ENCODE measurements around the gene MSANTD1.

Gene MSANTD1

DNA sequence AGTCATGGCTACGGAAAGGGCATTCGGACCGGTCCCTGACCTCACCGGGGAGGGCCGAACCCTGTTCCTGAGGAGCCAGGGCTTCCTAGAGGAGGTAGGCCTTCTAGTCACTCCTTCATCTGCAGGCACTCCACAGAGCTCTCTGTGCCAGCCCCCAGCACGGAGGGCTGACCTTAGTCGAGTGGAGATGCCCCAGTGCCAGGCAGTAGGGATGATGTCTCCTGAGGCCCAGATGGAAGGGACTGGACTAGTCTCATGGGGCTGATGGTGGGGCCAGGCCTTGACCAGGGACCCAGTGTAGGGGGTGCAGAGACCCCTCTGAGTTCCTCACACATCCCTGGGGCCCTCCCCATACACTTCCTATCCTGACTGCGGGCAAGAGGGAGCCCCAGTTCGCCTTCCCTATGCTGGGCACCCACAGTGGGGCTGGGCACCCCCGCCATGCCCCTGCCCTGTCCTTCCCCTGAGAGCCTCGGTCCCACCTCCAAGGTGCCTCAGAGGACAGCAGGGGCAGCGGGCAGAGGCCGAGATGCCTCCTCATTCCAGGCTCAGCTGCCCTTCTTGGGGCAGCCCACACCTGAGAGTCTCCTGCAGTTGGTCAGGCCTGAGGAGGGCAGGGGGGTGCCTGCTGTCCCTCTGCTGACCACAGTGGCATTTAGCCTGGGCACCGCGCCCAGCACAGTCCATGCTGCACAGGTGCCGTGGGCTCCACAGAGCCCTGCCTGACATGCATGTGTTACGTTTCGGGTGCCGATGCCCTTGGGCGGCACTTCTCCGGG, 1.4 kb upstream of the MSANTD1 start:
- DNase-seq (ENCODE audit: low read depth in 2 of 2): no peak

- DNase-seq (ENCODE audit: low read depth in 2 of 2): no peak
Observed at GRCh38 chr4:3248178-3248480, 830 bp upstream of the MSANTD1 start.

DNA sequence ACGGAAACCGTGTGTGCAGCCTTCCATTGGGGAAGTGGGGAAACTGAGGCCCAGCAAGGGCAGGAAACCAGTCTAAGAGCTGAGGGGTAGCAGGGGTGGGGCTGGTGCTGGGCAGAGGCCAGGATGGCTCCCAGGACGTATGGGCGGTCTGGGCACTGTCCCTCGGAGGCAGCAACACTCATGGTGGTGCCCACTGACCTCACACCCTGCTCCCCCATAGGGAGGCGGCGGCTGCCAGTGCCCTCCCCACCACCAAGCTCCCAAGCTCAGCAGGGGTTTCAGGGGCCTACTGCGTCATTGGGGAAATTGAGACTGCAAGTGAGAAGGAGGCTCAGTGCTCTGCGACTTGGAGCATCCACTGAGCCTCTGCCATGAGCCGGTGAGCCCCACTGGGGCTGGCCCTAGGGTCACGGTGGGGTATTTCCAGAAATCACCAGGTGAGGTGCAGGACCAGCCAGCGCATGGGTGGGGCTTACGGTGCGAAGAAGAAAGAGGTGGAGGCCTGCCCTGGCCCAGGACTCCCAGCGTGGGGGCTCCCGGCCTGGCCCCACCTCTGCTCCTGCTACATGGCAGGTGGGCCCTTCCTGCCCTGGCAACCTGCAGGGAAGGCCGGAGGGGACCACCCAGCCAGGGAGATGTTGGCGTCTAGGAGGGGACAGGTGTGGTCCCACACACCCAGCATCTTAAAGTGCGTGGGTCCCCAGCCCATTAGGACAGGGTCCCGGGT, 915 bp downstream of the MSANTD1 start:
- DNase-seq (ENCODE audit: low read depth in 2 of 2): no peak

GRCh38 chr4:3250438-3250955, 1.5 kb downstream of the MSANTD1 start:
- DNase-seq (ENCODE audit: low read depth in 2 of 2): no peak

DNA sequence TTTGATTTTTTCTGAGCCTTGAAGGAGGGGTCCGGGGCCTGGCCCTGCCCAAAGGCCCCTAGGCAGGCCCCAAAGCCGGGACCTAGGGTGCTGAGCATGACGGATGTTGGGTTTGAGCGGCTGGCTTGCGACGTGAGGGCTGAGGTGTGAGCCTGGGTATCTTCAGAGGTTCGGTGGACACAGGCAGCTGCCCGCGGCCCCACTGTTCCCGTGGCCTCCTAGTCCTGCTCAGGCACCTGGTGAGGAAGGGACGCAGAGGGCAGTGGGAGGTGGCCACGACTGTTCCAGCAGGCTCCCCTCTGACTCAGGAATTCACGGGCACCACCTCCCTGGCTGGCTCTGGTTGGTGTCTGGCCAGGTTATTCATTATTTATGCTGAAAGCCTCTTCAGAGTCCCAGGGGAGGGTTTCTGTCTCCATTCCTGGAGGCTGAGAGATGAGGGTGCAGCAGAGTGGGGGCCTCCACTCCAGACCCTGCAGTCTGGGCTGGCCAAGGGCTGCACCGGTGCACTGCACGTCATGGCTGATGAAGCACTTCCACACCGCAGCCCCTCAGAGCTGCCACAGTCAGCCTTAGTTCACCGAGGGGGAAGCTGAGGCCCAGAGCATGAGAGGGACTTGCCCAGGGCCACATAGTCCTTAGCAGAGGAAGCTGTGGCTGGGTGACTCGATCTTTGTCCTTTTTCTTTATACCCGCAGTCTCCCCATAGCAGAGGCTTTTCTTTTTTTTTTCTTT, 2.2 kb downstream of the MSANTD1 start:
- DNase-seq (ENCODE audit: low read depth in 2 of 2): no peak

DNA sequence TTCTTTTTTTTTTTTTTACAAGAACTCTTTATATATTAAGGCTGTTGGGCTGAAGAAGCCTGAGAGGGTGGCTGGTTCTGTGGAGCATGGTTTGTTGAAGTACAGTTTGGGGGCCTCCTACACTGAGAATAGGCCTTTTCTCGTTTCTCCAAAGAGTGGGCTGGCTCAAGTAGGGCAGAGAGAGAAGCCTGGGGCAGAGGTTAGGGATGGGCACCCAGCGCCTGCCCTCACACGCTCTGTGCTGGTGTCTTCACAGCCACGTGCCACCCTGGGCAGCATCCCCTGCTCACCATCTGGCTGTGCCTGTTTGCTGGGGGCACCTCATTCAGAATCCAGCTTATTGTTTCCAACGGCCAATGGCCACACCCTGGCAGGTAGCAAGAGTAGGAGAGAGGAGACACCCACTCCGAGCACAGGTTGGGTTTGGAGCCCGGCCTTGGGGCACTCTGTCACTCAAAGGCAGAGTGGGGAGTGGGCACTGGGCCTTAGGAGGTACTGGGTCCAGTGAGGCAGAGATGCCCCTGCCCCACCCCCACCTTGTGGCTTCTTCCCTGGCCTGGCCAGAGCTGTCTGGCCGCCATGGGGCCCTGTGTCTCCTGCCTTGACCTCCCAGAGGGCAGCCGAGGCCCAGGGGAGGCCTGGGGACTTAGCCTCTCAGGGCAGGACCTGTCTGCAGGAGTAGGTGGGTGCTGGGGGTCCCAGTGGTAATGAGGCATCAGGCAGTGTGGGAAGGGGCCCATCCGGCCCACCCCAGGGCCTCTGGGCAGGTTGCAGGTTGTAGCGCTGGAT, 2.9 kb downstream of the MSANTD1 start:
- no peak for DNase-seq (ENCODE audit: low read depth in 2 of 2)

GRCh38 chr4:3252480-3252828, 3.5 kb downstream of the MSANTD1 start:
- DNase-seq (ENCODE audit: low read depth in 2 of 2): no peak

DNA sequence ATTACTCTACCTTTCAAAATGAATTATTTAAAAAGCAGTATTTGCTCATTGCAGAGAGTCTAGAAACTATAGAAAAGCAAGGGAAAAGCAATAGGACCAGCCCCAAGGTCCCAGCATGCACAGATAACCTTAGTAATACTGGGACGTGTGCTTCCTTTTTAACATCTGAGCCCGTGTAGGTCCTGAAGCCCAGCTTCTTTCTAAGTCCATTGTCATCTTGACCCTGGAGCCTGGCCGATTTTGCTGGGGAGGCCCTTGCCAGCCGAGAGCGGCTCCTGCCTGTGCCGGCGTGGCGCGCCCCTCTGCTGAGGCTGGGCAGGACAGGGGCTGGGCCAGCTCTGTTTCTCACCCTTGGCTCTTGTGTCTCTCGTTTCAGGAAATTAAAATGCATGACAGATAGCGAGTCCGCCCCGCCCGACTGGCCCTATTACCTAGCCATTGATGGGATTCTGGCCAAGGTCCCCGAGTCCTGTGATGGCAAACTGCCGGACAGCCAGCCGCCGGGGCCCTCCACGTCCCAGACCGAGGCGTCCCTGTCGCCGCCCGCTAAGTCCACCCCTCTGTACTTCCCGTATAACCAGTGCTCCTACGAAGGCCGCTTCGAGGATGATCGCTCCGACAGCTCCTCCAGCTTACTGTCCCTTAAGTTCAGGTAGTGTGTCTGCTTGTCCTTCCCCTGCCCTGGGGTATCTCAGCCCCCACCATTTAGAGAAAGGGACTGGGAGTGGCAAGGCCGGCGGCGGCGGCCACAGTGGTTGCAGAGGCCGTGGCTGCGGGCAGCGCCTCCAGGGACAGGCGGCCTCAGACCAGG, 4.1 kb downstream of the MSANTD1 start:
- DNase-seq (ENCODE audit: low read depth in 2 of 2): no peak

GRCh38 chr4:3253808-3254207, 4.8 kb downstream of the MSANTD1 start:
- DNase-seq (ENCODE audit: low read depth in 2 of 2): no peak

DNA sequence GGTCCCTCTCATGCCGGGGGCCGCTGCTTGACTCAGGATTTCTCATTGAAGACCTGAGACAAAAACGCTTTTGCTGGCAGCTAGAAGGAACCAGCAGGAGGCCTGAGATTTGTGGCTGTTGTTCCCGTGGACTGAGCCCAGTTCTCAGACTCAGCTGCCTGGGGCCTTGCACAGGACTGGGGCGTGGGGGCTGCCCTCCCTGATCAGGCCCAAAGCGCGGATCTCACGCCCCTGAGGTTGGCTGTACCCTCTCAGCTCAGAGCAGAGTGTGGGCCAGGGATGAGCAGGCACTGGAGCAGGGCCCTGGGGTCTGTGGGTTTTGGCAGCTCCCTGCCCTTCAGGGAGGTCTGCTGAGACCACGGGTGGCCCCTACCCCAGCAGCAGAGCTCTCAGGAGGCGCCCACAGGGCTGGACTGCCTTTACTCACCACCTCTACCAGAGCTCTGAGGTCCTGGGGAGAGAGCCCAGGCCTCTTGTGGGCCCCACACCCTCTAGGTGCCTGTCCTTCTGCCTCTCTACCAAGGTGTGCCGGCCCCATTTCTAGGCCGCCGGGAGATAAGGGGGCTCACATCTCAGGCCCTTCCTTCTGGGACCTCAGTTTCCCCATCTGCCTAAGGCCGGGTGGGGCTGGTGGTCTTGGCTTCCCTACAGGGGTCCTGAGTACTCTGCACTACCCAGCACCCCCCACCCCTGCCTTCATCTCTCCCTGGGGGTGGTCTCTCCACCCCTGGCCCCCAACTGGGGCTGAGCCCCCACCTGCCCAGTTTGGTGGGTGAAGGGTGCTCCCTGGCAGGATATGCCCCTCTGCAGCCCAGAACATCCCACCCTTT, 5.6 kb downstream of the MSANTD1 start:
- DNase-seq (ENCODE audit: low read depth in 2 of 2): no peak

- no peak for DNase-seq (ENCODE audit: low read depth in 2 of 2)
Observed at GRCh38 chr4:3255611-3256186, 6.7 kb downstream of the MSANTD1 start.

DNA sequence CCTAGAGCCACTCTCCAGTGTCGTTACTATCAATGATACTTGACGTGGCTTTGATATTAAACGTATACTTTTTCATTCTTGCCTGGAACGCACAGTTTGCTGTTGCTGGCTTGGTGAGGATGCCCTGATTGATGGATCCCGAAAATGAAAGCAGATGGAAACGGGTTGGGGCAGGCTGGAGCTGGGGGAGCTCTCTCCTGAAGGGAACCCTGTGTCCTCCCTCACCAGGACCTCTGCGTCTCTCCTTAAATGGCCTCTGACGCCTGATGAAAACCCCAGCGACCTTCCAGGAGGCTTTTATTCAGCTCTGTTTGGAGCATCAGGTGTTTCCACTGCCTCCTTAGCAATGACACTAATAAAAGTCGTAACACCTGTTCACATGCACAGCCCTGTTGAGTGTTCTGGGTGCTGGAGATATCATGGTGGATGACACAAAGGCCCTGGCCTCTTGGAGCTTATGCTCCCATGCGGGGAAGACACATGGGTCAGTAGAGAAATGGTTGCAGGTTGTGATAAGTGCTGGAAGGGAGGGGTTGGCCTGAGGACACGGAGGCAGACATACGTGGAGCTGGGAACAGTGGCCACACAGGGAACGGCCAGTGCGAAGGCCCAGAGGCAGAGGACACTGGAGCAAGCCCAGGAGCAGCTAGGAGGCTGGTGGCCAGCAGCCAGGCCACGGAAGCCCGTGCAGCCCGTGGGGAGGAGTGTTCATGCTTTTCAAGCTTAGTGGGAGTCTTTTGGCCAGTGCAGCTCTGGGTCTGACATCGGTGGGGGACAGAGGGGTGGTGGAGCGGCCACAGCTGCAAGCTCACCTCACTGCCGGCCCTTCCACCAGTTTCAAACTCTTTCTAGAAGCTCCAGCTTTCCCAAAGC, 7.5 kb downstream of the MSANTD1 start:
- no peak for DNase-seq (ENCODE audit: low read depth in 2 of 2)

DNA sequence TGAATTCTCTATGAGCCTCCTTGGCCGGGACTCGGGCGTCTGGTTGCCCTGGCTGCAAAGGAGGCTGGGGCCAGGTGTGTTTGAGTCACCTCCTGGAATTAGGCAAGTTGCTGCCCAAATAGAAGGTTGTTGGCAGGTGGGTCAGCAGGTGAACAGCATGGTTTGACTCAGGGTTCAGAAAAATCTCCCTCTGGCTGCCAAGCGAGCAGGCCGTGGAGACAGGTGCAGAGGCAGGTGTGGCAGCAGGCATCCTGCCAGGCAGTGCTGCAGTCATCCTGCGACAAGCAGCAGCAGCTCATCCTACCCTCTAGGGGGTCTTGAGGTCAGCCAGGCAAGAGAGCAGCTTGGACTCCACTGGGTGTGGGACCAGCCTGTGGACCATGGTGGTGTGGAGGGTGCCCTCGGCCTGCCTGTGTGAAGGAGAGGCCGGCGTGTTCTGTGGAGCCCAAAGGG, 8.2 kb downstream of the MSANTD1 start:
- DNase-seq (ENCODE audit: low read depth in 2 of 2): no peak

DNA sequence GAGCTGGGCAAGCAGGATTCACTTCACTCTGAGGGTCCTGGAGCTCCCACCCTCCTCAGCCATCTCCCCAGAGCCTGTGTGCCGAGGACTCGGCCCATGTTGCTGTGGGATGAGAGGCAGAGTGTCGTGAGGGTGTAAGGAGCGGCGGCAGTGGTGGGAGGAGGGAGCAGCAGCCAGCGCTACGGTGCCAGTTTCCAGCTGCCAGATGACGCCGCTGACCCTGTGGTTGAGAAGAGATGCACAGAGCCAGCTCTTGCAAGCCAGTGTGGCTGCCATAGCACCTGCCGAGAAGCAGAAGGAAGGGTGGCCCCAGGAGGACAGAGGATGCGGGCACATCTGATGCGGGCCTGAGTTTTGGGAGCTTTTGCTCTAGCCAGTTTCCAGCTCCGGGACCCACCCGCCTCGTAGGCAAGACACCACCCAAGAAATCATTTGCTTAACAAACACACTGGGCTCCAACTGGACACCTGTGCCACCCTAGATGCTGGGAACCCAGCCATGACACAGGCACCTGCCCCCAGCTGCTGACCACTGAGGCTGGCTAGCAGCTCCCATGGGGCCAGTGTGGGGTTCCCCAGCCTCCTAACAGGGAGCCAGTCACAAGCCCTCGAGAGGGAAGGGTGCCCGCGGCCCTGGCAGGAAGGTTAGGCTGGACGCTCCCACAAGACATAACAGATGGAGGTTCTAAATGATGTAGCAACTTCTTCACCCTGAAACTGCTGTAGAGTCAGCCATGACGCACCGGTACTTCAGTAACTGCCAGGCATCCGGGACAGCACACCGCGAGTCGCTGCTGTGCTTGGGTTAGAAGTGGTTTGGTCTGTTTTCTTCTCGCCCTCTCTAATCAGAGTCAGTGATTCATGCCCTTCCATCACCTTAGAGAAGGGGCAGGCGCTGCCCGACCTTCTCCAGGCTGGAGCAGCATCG, 8.9 kb downstream of the MSANTD1 start:
- no peak for DNase-seq (ENCODE audit: low read depth in 2 of 2)

- DNase-seq (ENCODE audit: low read depth in 2 of 2): no peak
Observed at GRCh38 chr4:3261411-3262207, 12.7 kb downstream of the MSANTD1 start.

- DNase-seq (ENCODE audit: low read depth in 2 of 2): no peak
Observed at GRCh38 chr4:3262208-3263052, 13.5 kb downstream of the MSANTD1 start.

Measured in stimulated activated CD4-positive, alpha-beta T cell treated with anti-CD3 and anti-CD28 coated beads, Interleukin-4, amount 100 ng/mL, for 48 hours (primary cell).